IMR-90 (cell line): ENCODE data around the gene PIGW. TPM values are rescaled to one million over a fixed set of nuclear protein-coding genes. Genes with fewer than 3 reads are reported as not detected.

ENCODE experiments used
- ATAC-seq: fragments of 200-7000 bp; cut with Tn5 transposase; 2 replicates; pipeline ENCODE4 v1.9.1; 2020; ENCODE audit warnings: low read depth, mild to moderate bottlenecking, moderate library complexity
- BruUV-seq: library from RNA; stranded (reverse); fragments of 400-500 nt; replicated peaks from 2 replicates; lab custom pipeline; 2021; lab: Mats Ljungman, UMichigan
- CTCF ChIA-PET: fragments of 300-600 bp; formaldehyde crosslinking; extraction: SDS; loops from one replicate; lab custom pipeline; 2021; ENCODE audit warnings: antibody characterized with exemption; lab: Yijun Ruan, JAX
- POLR2A ChIA-PET: fragments of 300-600 bp; sonication (Branson Sonifier 250); formaldehyde crosslinking; loops from one replicate; lab custom pipeline; 2022; ENCODE audit warnings: antibody characterized with exemption; ENCODE audit not compliant: unreplicated experiment; lab: Charles Lee
- DNase-seq: peaks from one replicate; pipeline ENCODE4 v3.0.0; 2013
- H2AFZ ChIP-seq: replicated peaks from 2 replicates; pipeline ENCODE3; 2013; ENCODE audit warnings: low read length, mild to moderate bottlenecking; ENCODE audit not compliant: poor library complexity
- H2AK5ac ChIP-seq: 2 replicates; pipeline ENCODE4 v1.6.1; 2013; ENCODE audit warnings: low read depth, low read length, inconsistent platforms
- H2AK9ac ChIP-seq: replicated peaks from 2 replicates; pipeline ENCODE3; 2013; ENCODE audit warnings: mild to moderate bottlenecking, low read depth, low read length, moderate library complexity; ENCODE audit not compliant: poor library complexity
- H2BK120ac ChIP-seq: 2 replicates; pipeline ENCODE4 v1.6.1; 2013; ENCODE audit warnings: low read depth, low read length, inconsistent platforms
- H2BK15ac ChIP-seq: 3 replicates; pipeline ENCODE4 v1.6.1; 2013; ENCODE audit warnings: low read depth, low read length, inconsistent platforms
- H2BK20ac ChIP-seq: 2 replicates; pipeline ENCODE4 v1.6.1; 2013; ENCODE audit warnings: low read depth, mild to moderate bottlenecking, inconsistent platforms, low read length, moderate library complexity
- H2BK5ac ChIP-seq: 2 replicates; pipeline ENCODE4 v1.6.1; 2013; ENCODE audit warnings: mild to moderate bottlenecking, low read depth, low read length, inconsistent platforms; ENCODE audit not compliant: poor library complexity, severe bottlenecking
- H3K14ac ChIP-seq: replicated peaks from 2 replicates; pipeline ENCODE4 v1.6.1; 2013; ENCODE audit warnings: low read depth, low read length, inconsistent platforms
- H3K18ac ChIP-seq: 2 replicates; pipeline ENCODE4 v1.6.1; 2013; ENCODE audit warnings: low read depth, low read length, control low read depth
- H3K23ac ChIP-seq: 2 replicates; pipeline ENCODE4 v1.6.1; 2013; ENCODE audit warnings: low read depth, low read length, inconsistent platforms
- H3K27ac ChIP-seq: 2 replicates; pipeline ENCODE4 v1.5.1; 2013; ENCODE audit warnings: mild to moderate bottlenecking, control low read depth, low read length; ENCODE audit not compliant: insufficient read depth
- H3K27me3 ChIP-seq: 2 replicates; pipeline ENCODE4 v1.6.1; 2013; ENCODE audit warnings: low read length; ENCODE audit not compliant: control insufficient read depth, insufficient read depth
- H3K36me3 ChIP-seq: 2 replicates; pipeline ENCODE4 v1.6.1; 2013; ENCODE audit warnings: low read length, mixed read lengths; ENCODE audit not compliant: control insufficient read depth, insufficient read depth
- H3K4ac ChIP-seq: 2 replicates; pipeline ENCODE4 v1.6.1; 2013; ENCODE audit warnings: low read depth, low read length, inconsistent platforms
- H3K4me1 ChIP-seq: 2 replicates; pipeline ENCODE4 v1.6.1; 2013; ENCODE audit warnings: low read length, mixed read lengths; ENCODE audit not compliant: control insufficient read depth, insufficient read depth
- H3K4me2 ChIP-seq: 2 replicates; pipeline ENCODE4 v1.6.1; 2013; ENCODE audit warnings: low read depth, mild to moderate bottlenecking, control low read depth, low read length, moderate library complexity
- H3K4me3 ChIP-seq: 2 replicates; pipeline ENCODE4 v1.5.1; 2013; ENCODE audit warnings: low read depth, mild to moderate bottlenecking, control low read depth, low read length, moderate library complexity; ENCODE audit not compliant: insufficient read depth
- H3K56ac ChIP-seq: 2 replicates; pipeline ENCODE4 v1.6.1; 2013; ENCODE audit warnings: low read length, inconsistent platforms; ENCODE audit not compliant: insufficient read depth; ENCODE audit errors: extremely low read depth
- H3K79me1 ChIP-seq, 2 experiments: 2 replicates each; pipeline ENCODE4 v1.6.1; 2013; ENCODE audit warnings: low read length in 2 of 2, inconsistent platforms in 1 of 2, low read depth in 1 of 2
- H3K9ac ChIP-seq: 2 replicates; pipeline ENCODE4 v1.6.1; 2013; ENCODE audit warnings: low read depth, low read length, control low read depth
- H3K9me1 ChIP-seq: 2 replicates; pipeline ENCODE4 v1.6.1; 2013; ENCODE audit warnings: low read length, inconsistent platforms; ENCODE audit not compliant: insufficient read depth
- H3K9me3 ChIP-seq: 2 replicates; pipeline ENCODE4 v1.6.1; 2013; ENCODE audit warnings: low read length; ENCODE audit not compliant: control insufficient read depth, insufficient read depth
- H4K20me1 ChIP-seq: 2 replicates; pipeline ENCODE4 v1.6.1; 2013; ENCODE audit warnings: low read length, inconsistent platforms; ENCODE audit not compliant: insufficient read depth
- H4K5ac ChIP-seq: 2 replicates; pipeline ENCODE4 v1.6.1; 2013; ENCODE audit warnings: mild to moderate bottlenecking, low read depth, low read length, control low read depth
- H4K8ac ChIP-seq, 2 experiments: 2 replicates each; pipeline ENCODE4 v1.6.1; 2013; ENCODE audit warnings: low read depth in 2 of 2, low read length in 2 of 2, control low read depth in 1 of 2, inconsistent platforms in 1 of 2
- H4K91ac ChIP-seq: 2 replicates; pipeline ENCODE4 v1.6.1; 2013; ENCODE audit warnings: low read depth, low read length, inconsistent platforms; ENCODE audit not compliant: insufficient read depth
- BHLHE40 ChIP-seq: fragments of 150-350 bp; IDR thresholded peaks from 2 replicates; pipeline ENCODE4 v1.6.1; 2016; ENCODE audit warnings: mild to moderate bottlenecking, low read depth, low read length
- CEBPB ChIP-seq: IDR thresholded peaks from 2 replicates; pipeline ENCODE4 v1.6.1; 2012; ENCODE audit warnings: low read depth, low read length, improper control_type of control experiment
- CHD1 ChIP-seq: IDR thresholded peaks from 2 replicates; pipeline ENCODE4 v1.6.1; 2012; ENCODE audit warnings: low read depth, low read length, improper control_type of control experiment
- FOS ChIP-seq: fragments of 150-350 bp; IDR thresholded peaks from 2 replicates; pipeline ENCODE4 v1.6.1; 2016; ENCODE audit warnings: low read depth, low read length
- MAFK ChIP-seq: IDR thresholded peaks from 2 replicates; pipeline ENCODE4 v1.6.1; 2012; ENCODE audit warnings: low read depth, low read length, improper control_type of control experiment
- MAZ ChIP-seq: IDR thresholded peaks from 2 replicates; pipeline ENCODE4 v1.6.1; 2012; ENCODE audit warnings: low read depth, mild to moderate bottlenecking, low read length, improper control_type of control experiment, moderate library complexity, borderline replicate concordance
- MXI1 ChIP-seq: IDR thresholded peaks from 2 replicates; pipeline ENCODE4 v1.6.1; 2012; ENCODE audit warnings: low read depth, mild to moderate bottlenecking, low read length, moderate library complexity, borderline replicate concordance
- NFE2L2 ChIP-seq: fragments of 150-350 bp; IDR thresholded peaks from 2 replicates; pipeline ENCODE4 v1.6.1; 2016; ENCODE audit warnings: low read depth, mild to moderate bottlenecking, low read length
- POLR2A ChIP-seq: IDR thresholded peaks from 2 replicates; pipeline ENCODE4 v1.6.1; 2012; ENCODE audit warnings: mild to moderate bottlenecking, low read depth, low read length
- RAD21 ChIP-seq: IDR thresholded peaks from 2 replicates; pipeline ENCODE4 v1.6.1; 2012; ENCODE audit warnings: low read length, improper control_type of control experiment
- RCOR1 ChIP-seq: IDR thresholded peaks from 2 replicates; pipeline ENCODE4 v1.6.1; 2012; ENCODE audit warnings: mild to moderate bottlenecking, low read length, improper control_type of control experiment; ENCODE audit not compliant: insufficient replicate concordance
- RFX5 ChIP-seq: IDR thresholded peaks from 2 replicates; pipeline ENCODE4 v1.8.0; 2012; ENCODE audit warnings: low read depth, mild to moderate bottlenecking, low read length, moderate library complexity
- SMC3 ChIP-seq: fragments of 150-350 bp; IDR thresholded peaks from 2 replicates; pipeline ENCODE4 v1.6.1; 2016; ENCODE audit warnings: low read depth, mild to moderate bottlenecking, antibody characterized with exemption, low read length, moderate library complexity
- WGBS, 2 experiments: methylation state at CpG; one replicate each; pipeline versions ENCODE4 v1.1.5 to v1.1.7; 2013; ENCODE audit warnings: missing lambda C conversion rate in 2 of 2; ENCODE audit not compliant: insufficient read length in 1 of 2; ENCODE audit errors: extremely low coverage in 2 of 2; 5-methylcytosine and 5-hydroxymethylcytosine counted together
- dilution Hi-C: fragments of 300-500 bp; cut with HindIII; formaldehyde crosslinking; loops from one replicate; pipeline ENCODE4 v1.14.3; 2018; ENCODE audit warnings: low sequenced_read_pairs; ENCODE audit not compliant: unreplicated experiment
- in situ Hi-C: fragments of 300-500 bp; cut with MboI; formaldehyde crosslinking; loops from 3 replicates; pipeline ENCODE4 v1.14.3; 2019; ENCODE audit warnings: low sequenced_read_pairs, inconsistent platforms, mixed read lengths
- intact Hi-C: fragments of 100-400 bp; cut with micrococcal nuclease; formaldehyde crosslinking; loops from 2 replicates; pipeline ENCODE4 v1.10.0; 2022
- polyA plus RNA-seq, 3 experiments: library from polyadenylated mRNA; depleted of rRNA; stranded (reverse); fragments of >200 nt; gene quantifications; 2 replicates each; pipeline ENCODE4 v1.2.3, GENCODE V29; 2012; ENCODE audit warnings: low replicate concordance in 1 of 3
- total RNA-seq: library from RNA; depleted of rRNA; stranded (reverse); fragments of >200 nt; gene quantifications from 2 replicates; pipeline ENCODE4 v1.2.3, GENCODE V29; 2012
- TF ChIP-seq, protein P1 (sequence below): fragments of 150-350 bp; IDR thresholded peaks from 2 replicates; pipeline ENCODE4 v1.6.1; 2017; ENCODE audit warnings: mild to moderate bottlenecking, antibody characterized with exemption, low read length, low read depth
- TF ChIP-seq, protein P2 (sequence below): conservative IDR thresholded peaks from 2 replicates; pipeline ENCODE4 v1.5.1; 2012; ENCODE audit warnings: mild to moderate bottlenecking, low read depth, low read length, improper control_type of control experiment
- TF ChIP-seq, protein P3 (sequence below): fragments of 150-350 bp; IDR thresholded peaks from 2 replicates; pipeline ENCODE4 v1.6.1; 2016; ENCODE audit warnings: low read depth, mild to moderate bottlenecking, low read length, moderate library complexity, borderline replicate concordance

Gene PIGW
- total and polyA plus RNA-seq, 2 of the 4 experiments (the other 2 are of a cell fraction) = 4.5 to 5.5 TPM

DNA sequence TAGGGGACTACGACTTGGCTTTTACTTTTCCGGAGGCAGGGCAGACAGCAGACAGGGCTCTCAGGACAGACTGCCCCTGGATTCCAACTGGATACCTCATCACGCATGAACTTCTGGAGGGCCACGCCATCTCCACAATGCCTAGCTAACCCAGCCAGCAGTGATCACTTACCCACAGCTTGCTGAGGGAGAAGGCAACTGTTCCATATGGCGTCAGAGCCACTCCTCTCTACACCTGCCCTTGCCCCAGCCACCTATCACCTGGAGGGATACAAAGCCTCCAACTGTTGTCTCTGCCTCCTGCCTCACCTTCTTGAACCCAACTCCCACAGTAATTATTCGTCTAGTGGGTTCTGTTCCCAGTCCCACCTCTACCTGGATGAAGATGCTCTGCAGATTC, 8.9 kb upstream of the PIGW start:
- no peak overlapping the region for H3K4ac ChIP-seq
- in situ Hi-C loops = no loop called here
- no peak overlapping the region for H3K4me2 ChIP-seq
- DNase-seq (no peak), ATAC-seq (no peak)
- no peak overlapping the region for H2AFZ ChIP-seq
- H3K27ac ChIP-seq = no peak overlapping the region
- peaks cover 6% of the 10 kb centered on the region for H4K20me1 ChIP-seq
- peaks cover 12 to 28% of the 10 kb centered on the region in 2 experiments for H3K79me1 ChIP-seq
- no peak overlapping the region for H3K14ac ChIP-seq
- WGBS, 2 experiments = 100% methylated on average over 1 of the region's 6 CpGs; no CpG with 5 or more reads in 1 of the 2 experiments
- no peak overlapping the region for H3K18ac ChIP-seq
- H2AK9ac ChIP-seq = no peak overlapping the region
- H4K91ac ChIP-seq = no peak overlapping the region
- H4K8ac ChIP-seq = no peak overlapping the region
- H2BK15ac ChIP-seq = no peak overlapping the region
- no peaks in the 10 kb centered on the region for H3K9me3 ChIP-seq
- no peak overlapping the region for H3K4me3 ChIP-seq
- peaks cover 13% of the 10 kb centered on the region for H3K9me1 ChIP-seq
- dilution Hi-C loops = no loop called here
- H2BK120ac ChIP-seq = no peak overlapping the region
- POLR2A ChIA-PET = no interaction called here
- H4K5ac ChIP-seq = no peak overlapping the region
- TF ChIP-seq SMC3 (no peak), MAZ (no peak), BHLHE40 (no peak), NFE2L2 (no peak), FOS (no peak), RFX5 (no peak), RAD21 (no peak), CEBPB (no peak), RCOR1 (no peak), MXI1 (no peak), MAFK (no peak), CHD1 (no peak), POLR2A (no peak)
- TF ChIP-seq, protein P1, sequence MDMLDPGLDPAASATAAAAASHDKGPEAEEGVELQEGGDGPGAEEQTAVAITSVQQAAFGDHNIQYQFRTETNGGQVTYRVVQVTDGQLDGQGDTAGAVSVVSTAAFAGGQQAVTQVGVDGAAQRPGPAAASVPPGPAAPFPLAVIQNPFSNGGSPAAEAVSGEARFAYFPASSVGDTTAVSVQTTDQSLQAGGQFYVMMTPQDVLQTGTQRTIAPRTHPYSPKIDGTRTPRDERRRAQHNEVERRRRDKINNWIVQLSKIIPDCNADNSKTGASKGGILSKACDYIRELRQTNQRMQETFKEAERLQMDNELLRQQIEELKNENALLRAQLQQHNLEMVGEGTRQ = no peak
- TF ChIP-seq, protein P2, sequence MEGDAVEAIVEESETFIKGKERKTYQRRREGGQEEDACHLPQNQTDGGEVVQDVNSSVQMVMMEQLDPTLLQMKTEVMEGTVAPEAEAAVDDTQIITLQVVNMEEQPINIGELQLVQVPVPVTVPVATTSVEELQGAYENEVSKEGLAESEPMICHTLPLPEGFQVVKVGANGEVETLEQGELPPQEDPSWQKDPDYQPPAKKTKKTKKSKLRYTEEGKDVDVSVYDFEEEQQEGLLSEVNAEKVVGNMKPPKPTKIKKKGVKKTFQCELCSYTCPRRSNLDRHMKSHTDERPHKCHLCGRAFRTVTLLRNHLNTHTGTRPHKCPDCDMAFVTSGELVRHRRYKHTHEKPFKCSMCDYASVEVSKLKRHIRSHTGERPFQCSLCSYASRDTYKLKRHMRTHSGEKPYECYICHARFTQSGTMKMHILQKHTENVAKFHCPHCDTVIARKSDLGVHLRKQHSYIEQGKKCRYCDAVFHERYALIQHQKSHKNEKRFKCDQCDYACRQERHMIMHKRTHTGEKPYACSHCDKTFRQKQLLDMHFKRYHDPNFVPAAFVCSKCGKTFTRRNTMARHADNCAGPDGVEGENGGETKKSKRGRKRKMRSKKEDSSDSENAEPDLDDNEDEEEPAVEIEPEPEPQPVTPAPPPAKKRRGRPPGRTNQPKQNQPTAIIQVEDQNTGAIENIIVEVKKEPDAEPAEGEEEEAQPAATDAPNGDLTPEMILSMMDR = no peak
- TF ChIP-seq, protein P3, sequence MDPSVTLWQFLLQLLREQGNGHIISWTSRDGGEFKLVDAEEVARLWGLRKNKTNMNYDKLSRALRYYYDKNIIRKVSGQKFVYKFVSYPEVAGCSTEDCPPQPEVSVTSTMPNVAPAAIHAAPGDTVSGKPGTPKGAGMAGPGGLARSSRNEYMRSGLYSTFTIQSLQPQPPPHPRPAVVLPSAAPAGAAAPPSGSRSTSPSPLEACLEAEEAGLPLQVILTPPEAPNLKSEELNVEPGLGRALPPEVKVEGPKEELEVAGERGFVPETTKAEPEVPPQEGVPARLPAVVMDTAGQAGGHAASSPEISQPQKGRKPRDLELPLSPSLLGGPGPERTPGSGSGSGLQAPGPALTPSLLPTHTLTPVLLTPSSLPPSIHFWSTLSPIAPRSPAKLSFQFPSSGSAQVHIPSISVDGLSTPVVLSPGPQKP = no peak
- no peaks in the 10 kb centered on the region for H3K27me3 ChIP-seq
- H2BK5ac ChIP-seq = no peak overlapping the region
- no peak overlapping the region for H3K9ac ChIP-seq
- no TSS peak for BruUV-seq
- no peak overlapping the region for H2AK5ac ChIP-seq
- intact Hi-C loops = no loop called here
- H3K36me3 ChIP-seq = peaks cover 30% of the 10 kb centered on the region
- H2BK20ac ChIP-seq = no peak overlapping the region
- H3K4me1 ChIP-seq = no peaks in the 10 kb centered on the region
- H3K23ac ChIP-seq = no peak overlapping the region
- no peak overlapping the region for H3K56ac ChIP-seq
- CTCF ChIA-PET = no interaction called here
